ENCODE data around the gene IFT43. TPM values are rescaled to one million over a fixed set of nuclear protein-coding genes. Genes with fewer than 3 reads are reported as not detected.

The IFT43 gene
- total RNA-seq, 1 experiment from 2014 or later = 53.2 TPM

DNA sequence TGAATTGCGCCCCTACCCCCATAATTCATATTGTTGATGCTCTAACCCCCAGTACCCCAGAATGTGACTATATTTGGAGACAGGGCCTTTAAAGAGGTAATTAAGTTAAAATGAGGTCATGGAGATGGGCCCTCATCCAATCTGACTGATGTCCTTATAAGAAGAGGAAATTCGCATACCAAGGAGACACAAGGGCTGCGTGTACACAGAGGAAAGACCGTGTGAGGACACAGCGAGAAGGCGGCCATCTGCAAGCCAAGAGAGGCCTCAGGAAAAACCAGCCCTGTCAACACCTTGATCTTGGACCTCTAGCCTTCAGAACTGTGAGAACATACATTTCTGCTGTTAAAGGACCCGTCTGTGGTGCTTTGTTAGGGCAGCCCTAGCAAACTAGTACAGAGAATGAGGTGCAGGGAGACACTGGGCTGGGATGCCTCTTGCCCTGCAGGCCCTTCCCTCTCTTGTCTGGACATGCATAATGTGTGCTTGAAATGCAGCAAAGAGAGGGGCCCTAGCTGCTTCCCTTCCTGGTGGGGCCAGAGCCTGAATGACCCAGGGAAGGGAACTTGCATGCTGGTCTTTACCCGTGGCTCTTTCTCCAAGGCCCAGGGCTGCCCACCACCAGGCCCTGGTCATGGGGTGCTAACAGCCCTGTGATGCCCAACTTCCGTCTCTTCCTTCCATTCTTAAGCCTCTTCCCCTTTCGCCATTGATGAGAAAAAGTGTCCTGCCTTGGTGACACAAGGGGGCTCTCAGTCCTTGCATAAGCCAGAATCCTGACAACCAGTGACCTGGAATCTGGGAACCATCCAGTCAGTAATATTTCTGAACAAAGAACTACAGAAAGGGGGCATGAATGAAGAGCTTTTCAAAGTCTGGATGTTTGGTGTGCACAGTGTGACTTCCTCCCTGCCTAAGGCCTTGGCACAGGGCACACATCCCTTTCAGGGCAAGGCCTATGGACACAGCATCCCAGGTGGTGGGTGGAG is 116.1 kb downstream of the IFT43 start:
- DNase-seq (ENCODE audit: extremely low read depth, low read depth) = no peak

GRCh38 chr14:76104802-76105355 is 119.3 kb downstream of the IFT43 start:
- no peak for DNase-seq (ENCODE audit: extremely low read depth, low read depth)

DNA sequence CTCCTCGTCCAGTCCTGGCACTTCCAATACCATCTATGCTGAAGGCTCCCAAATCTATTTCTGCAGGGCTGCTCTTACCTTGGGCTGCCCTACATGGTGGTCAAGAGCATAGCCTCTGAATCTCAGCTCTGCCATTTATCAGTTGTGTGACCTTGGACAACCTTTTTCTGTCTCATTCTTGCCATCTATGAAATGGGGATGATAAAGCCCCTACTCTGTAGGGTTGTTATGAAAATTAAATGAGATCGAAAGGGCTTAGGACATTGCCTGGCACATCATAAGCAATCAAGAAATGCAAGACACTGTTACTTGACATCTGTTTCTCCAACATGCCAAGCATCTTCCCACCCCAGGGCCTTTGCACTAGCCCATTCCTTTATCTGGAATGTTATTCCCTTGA is 120.6 kb downstream of the IFT43 start:
- DNase-seq (ENCODE audit: extremely low read depth, low read depth) = no peak

- DNase-seq (ENCODE audit: extremely low read depth, low read depth) = no peak
These were observed 123.7 kb downstream of the IFT43 start for GRCh38 chr14:76109087-76109880.

DNA sequence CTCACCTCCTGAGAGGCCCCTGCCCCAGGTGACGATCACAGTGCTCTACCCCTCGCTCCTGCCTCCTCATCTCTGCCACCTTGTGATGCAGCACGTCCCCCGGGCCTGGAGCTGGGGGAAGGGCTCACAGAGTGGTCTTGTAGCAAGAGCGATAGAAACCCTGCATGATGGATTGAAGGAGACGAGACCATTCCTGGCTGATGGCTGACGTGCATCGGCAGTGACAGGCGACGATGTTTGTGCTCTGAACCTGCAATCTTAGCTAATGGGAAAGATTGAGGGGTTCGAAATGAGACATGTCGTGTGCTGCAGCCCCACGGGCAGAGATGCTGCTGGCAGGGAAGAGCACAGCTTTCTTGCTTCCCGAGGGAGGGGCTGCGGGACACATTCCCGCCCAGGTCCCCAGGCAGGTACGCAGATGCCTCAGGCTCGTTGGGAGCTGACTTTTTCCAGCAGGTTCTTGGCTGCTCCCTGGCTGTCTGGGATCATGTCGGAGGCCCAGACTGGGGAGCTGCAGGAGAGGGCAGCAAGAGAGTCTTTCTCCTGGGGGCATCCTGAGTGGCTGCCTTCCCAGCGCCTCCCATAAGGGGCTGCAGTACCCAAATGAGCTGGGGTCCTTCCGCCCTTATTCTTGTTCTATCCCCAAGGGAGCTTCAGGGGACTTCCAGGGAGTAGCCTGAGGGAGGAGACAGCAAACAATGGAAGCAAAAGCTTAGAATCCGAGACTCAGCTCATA is 127.5 kb downstream of the IFT43 start:
- DNase-seq (ENCODE audit: extremely low read depth, low read depth) = no peak

DNA sequence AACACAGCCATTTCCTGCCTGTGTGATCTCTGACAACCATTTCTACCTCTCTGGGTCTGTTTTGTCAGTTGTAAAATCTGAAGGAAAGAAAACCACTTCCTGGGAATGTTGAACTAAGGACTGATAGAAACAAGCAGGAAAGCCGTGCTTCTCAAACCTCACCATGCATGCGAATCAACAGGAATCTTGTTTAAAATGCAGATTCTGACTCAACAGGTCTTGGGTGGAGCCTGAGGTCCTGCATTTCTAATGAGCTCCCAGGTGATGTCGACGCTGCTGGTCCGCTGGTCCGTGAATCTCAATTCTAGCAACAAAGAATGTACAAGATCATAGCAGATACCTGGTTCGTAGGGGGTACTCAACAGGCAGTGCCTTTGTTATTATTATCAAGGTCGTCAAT is 128.1 kb downstream of the IFT43 start:
- DNase-seq (ENCODE audit: extremely low read depth, low read depth) = no peak

GRCh38 chr14:76115010-76115422 is 129.5 kb downstream of the IFT43 start:
- DNase-seq (ENCODE audit: extremely low read depth, low read depth) = no peak

DNA sequence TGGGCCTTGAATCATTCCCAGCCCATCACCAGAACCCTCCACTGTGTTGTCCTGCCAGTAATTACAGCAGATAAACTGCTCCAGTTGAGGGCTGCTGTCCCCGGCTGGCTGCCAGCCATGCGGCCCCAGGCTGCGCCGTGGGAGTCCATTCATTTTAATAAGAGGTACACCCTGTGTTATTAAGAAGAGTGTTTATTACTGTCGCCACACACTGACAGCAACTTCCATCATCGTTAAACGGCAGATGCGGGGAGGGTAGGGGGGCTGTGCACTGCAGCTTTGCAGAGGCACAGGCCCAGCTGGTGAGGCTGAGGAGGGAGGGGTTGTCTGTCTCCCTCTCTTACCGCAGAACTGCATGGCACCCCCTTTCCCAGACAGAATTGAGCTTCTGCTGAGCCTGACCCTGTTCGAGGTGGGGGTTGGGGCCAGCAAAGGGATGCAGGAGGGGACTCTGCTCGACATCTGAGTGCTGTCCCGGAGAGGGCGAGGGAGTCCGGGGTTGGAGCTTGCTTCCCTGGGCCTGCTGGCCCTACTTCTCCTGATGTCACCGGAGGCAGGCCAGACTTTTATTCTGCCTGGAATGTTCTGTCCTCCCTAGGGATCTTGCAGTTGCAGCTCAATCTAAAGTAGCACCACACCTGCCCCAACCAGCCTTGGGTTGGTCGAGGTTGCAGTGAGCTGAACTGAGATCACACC is 132.4 kb downstream of the IFT43 start:
- DNase-seq (ENCODE audit: extremely low read depth, low read depth) = no peak

DNA sequence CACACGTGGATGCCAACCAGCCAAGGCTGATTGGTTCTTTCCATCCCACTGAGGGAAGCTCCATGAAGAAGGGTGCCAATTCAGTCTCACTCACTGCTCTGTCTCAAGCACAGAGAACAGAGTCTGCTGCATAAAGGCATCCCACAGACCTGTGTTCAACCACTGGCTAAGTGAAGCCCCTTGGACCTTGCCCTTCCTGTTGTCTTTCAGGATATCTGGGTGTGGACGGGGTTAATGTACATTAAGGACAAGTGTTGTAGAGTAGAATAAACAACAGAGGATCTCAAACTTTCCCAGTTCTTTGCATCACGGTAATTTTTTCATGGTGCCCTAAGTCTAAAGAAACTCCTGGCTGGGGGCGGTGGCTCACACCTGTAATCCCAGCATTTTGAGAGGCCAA is 133.0 kb downstream of the IFT43 start:
- no peak for DNase-seq (ENCODE audit: extremely low read depth, low read depth)

- no peak for DNase-seq (ENCODE audit: extremely low read depth, low read depth)
These were observed 135.7 kb downstream of the IFT43 start for GRCh38 chr14:76121089-76121748.

GRCh38 chr14:76123426-76124225 is 138.1 kb downstream of the IFT43 start:
- no peak for DNase-seq (ENCODE audit: extremely low read depth, low read depth)

GRCh38 chr14:76125511-76125910 is 139.9 kb downstream of the IFT43 start:
- no peak for DNase-seq (ENCODE audit: extremely low read depth, low read depth)

- DNase-seq (ENCODE audit: extremely low read depth, low read depth) = no peak
These were observed 140.5 kb downstream of the IFT43 start for GRCh38 chr14:76126076-76126475.

DNA sequence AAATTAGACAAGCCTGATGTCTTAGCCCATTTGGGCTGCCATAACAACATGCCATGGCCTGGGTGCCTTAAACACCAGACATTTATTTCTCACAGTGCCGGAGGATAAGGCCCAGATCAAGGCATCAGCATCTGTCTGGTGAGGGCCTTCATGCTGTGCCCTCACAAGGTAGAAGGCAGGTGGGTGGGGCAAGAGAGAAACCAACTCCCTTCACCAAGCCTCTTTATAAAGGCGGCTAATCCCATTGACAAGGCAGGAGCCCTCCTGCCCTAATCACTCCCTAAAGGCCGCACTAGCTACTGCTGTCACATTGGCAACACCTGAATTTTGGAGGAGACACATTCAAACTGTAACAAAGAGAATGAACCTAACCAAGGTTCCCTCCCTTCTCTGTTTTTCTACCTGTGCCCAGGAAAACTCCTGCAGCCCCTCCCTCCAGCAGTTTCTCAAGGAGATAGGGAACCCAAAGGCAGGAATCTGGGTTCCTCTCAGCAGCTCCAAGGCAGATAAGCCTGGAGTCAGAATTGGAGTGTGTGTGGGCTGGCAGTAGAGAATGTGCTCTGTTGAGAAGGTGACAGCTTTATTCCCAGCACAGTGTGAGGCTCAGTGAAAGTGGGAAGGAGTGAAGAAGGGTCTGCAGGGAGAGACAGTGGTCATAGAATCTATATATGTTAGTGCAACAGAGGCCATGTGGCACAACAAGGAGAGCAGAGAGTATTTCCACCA is 144.5 kb downstream of the IFT43 start:
- no peak for DNase-seq (ENCODE audit: extremely low read depth, low read depth)

DNA sequence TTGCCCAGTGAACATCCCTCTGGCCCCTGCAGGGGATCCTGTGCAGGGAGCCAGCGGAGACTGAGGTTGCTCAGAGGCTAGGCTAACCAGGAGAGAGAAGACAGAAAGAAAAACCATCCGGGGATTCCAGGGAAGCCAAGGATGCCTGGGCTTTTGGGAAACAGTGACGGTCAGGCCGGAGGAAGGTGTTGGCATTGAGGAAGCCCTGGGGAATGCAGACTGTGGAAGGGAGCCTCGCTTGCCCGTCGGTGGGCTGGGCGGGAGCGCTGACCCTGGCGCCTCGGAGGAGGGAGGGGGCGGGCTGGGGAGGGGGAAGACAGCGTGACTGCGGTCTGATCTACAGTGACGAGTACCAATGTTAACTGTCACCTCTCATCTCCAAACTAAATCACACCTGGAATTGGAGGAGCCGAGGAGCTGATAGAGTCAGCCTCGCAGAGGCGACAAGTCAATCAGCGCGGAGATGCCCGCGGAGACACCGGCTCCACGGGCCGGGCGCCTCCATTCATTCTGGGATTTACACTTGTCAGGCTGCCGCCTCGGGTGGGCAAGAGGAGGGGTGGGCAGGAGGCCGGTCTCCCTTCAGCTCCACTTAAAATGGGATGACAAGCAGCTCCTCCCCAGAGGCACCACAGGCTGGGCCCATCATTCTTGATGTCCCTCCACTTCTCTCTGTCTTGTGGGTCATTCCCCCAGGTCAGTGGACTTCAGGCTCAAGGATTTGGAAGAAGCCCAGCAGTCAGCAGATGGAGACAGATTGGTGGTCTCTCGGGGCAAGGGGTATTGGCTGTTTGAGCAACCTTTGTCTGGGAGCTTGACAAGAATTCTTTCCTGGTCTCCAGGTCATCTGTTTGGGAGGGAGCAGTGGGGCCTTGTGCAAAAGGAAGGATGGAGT is 145.8 kb downstream of the IFT43 start:
- no peak for DNase-seq (ENCODE audit: extremely low read depth, low read depth)

DNA sequence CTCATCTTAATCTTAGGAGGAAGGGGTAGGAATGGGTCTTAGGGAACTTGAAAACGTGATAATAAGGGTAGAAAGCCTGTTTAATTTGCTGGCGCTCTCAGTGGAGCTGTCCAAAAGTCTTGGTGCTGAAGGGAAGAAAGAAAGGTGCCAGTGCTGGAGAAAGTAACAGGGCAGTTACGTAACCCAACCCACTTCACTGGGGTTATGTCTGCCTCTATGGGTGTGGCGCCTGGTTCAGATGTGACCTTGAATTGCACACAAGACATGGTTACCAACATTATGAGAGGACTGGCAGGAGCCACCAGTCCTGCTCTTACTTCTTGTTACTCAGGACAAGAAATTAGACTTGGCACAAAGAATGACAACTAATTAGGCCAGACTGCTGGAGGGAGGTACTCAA is 147.5 kb downstream of the IFT43 start:
- peak; percentile 23 for DNase-seq (ENCODE audit: extremely low read depth, low read depth)

Data from NCI-H460 (cell line).